ENCODE results near the gene RGPD4.
"Not testable (repeated sequence)": the region's sequence is repeated elsewhere in the genome, so short reads cannot be mapped to it uniquely, and the experiment has no call there.

The RGPD4 gene

GRCh38 chr2:107826749-107827148 is at the start of gene RGPD4:
RGPD4 (plus strand) TSS chr2:107826892; CDS start chr2:107827014, 122 bp downstream.
- not testable (repeated sequence) for DNase-seq (ENCODE audit: low read depth)

- DNase-seq (ENCODE audit: low read depth), result no peak
These were observed 48.7 kb upstream of the RGPD4 start for GRCh38 chr2:107777974-107778373.

- no peak for DNase-seq (ENCODE audit: low read depth)
These were observed 40.9 kb upstream of the RGPD4 start for GRCh38 chr2:107785756-107786155.

- no peak for DNase-seq (ENCODE audit: low read depth)
These were observed 35.9 kb upstream of the RGPD4 start for GRCh38 chr2:107790837-107791236.

GRCh38 chr2:107801498-107801897 is 25.2 kb upstream of the RGPD4 start:
- no peak for DNase-seq (ENCODE audit: low read depth)

GRCh38 chr2:107804608-107805498 is 21.8 kb upstream of the RGPD4 start:
- no peak for DNase-seq (ENCODE audit: low read depth)

- no peak for DNase-seq (ENCODE audit: low read depth)
These were observed 19.8 kb upstream of the RGPD4 start for GRCh38 chr2:107806901-107807300.

GRCh38 chr2:107807988-107808387 is 18.7 kb upstream of the RGPD4 start:
- DNase-seq (ENCODE audit: low read depth), result no peak

- DNase-seq (ENCODE audit: low read depth), result no peak
These were observed 17.7 kb upstream of the RGPD4 start for GRCh38 chr2:107808959-107809358.

GRCh38 chr2:107809835-107810234 is 16.9 kb upstream of the RGPD4 start:
- DNase-seq (ENCODE audit: low read depth), result no peak

- no peak for DNase-seq (ENCODE audit: low read depth)
These were observed 16.0 kb upstream of the RGPD4 start for GRCh38 chr2:107810734-107811133.

GRCh38 chr2:107811411-107811810 is 15.3 kb upstream of the RGPD4 start:
- DNase-seq (ENCODE audit: low read depth), result no peak

GRCh38 chr2:107812006-107812405 is 14.7 kb upstream of the RGPD4 start:
- DNase-seq (ENCODE audit: low read depth), result no peak

GRCh38 chr2:107817378-107817777 is 9.3 kb upstream of the RGPD4 start:
- DNase-seq (ENCODE audit: low read depth), result no peak

- DNase-seq (ENCODE audit: low read depth), result no peak
These were observed 4.4 kb upstream of the RGPD4 start for GRCh38 chr2:107822302-107822701.

- no peak for DNase-seq (ENCODE audit: low read depth)
These were observed 2.1 kb upstream of the RGPD4 start for GRCh38 chr2:107824451-107825205.

- DNase-seq (ENCODE audit: low read depth), result no peak
These were observed 1.5 kb upstream of the RGPD4 start for GRCh38 chr2:107825206-107825563.

- not testable (repeated sequence) for DNase-seq (ENCODE audit: low read depth)
These were observed 2.8 kb downstream of the RGPD4 start for GRCh38 chr2:107829514-107829913.

- not testable (repeated sequence) for DNase-seq (ENCODE audit: low read depth)
These were observed 6.5 kb downstream of the RGPD4 start for GRCh38 chr2:107833152-107833551.

GRCh38 chr2:107833618-107834017 is 6.9 kb downstream of the RGPD4 start:
- DNase-seq (ENCODE audit: low read depth), result not testable (repeated sequence)

GRCh38 chr2:107916121-107916520 is 89.4 kb downstream of the RGPD4 start:
- not testable (repeated sequence) for DNase-seq (ENCODE audit: low read depth)

GRCh38 chr2:107916696-107917370 is 90.1 kb downstream of the RGPD4 start:
- not testable (repeated sequence) for DNase-seq (ENCODE audit: low read depth)

Data from stimulated activated CD8-positive, alpha-beta memory T cell treated with anti-CD3 and anti-CD28 coated beads, Interleukin-12 subunit alpha, Interleukin-12 subunit beta, amount 100 ng/mL, for 1 hour (primary cell).